ENCODE measurements around the gene UXS1.

- TF ChIP-seq JUN (CRISPR knock-in tag; IDR thresholded peaks at IDR 0.05) (no peak), NFYB (CRISPR knock-in tag; conservative IDR thresholded peaks at IDR 0.05; ENCODE audit: low read depth) (no peak), CREB1 (CRISPR knock-in tag; IDR thresholded peaks at IDR 0.05) (no peak), TEAD1 (CRISPR knock-in tag; IDR thresholded peaks at IDR 0.05) (no peak), ZSCAN18 (CRISPR knock-in tag; IDR thresholded peaks at IDR 0.05) (no peak), CTCF (IDR thresholded peaks at IDR 0.05) (no peak), ZNF671 (CRISPR knock-in tag; IDR thresholded peaks at IDR 0.05) (no peak), PRRX2 (CRISPR knock-in tag; IDR thresholded peaks at IDR 0.05) (no peak)
These were observed 9.7 kb downstream of the UXS1 start for GRCh38 chr2:106184394-106184793.

Data from WTC11 (cell line).